Ovary (tissue), 9 donors: ENCODE results near the gene MAD1L1. TPM values are rescaled to one million over a fixed set of nuclear protein-coding genes. Genes with fewer than 3 reads are reported as not detected.

Source experiments
- DNase-seq, 5 donors: peaks; one replicate each; pipeline ENCODE4 v3.0.0-alpha.2; 2019 to 2020
- H3K27ac ChIP-seq, 2 donors: fragments of 200-600 bp; one replicate each; pipeline versions ENCODE4 v1.5.1 to v1.8.0; 2019 to 2022
- H3K27me3 ChIP-seq: fragments of 200-600 bp; one replicate; pipeline ENCODE4 v1.8.0; 2022
- H3K36me3 ChIP-seq: fragments of 200-600 bp; sonication (generic); one replicate; pipeline ENCODE4 v1.5.1; 2019
- H3K4me1 ChIP-seq: one replicate; pipeline ENCODE4 v1.8.1; 2013; ENCODE audit warnings: mild to moderate bottlenecking, moderate library complexity; ENCODE audit not compliant: insufficient read depth
- H3K4me3 ChIP-seq: fragments of 200-600 bp; sonication (generic); one replicate; pipeline ENCODE4 v1.5.1; 2017
- H3K9me3 ChIP-seq, 2 donors: fragments of 200-600 bp in 1 of 2; sonication (generic) in 1 of 2; one replicate each; pipeline versions ENCODE4 v1.5.1 to v1.8.1; 2013 to 2019; ENCODE audit warnings: mild to moderate bottlenecking in 1 of 2, moderate library complexity in 1 of 2
- CTCF ChIP-seq, 3 donors: fragments of 450-650 bp in 2 of 3; fragments of 200-600 bp in 1 of 3; IDR thresholded peaks; one replicate each; pipeline versions ENCODE4 v1.5.1 to v1.8.0; 2016 to 2022; ENCODE audit warnings: antibody characterized with exemption in 3 of 3, mild to moderate bottlenecking in 1 of 3
- EP300 ChIP-seq: sonication (generic); formaldehyde crosslinking; IDR thresholded peaks from one replicate; pipeline ENCODE4 v1.6.1; 2017; ENCODE audit warnings: antibody characterized with exemption
- POLR2A ChIP-seq: fragments of 450-650 bp; IDR thresholded peaks from one replicate; pipeline ENCODE4 v1.6.1; 2017; ENCODE audit warnings: antibody characterized with exemption, mild to moderate bottlenecking, moderate library complexity
- WGBS, 3 donors: extraction: QIAGEN DNeasy Blood & Tissue Kit in 1 of 3; methylation state at CpG; one replicate each; pipeline versions ENCODE4 v1.1.5 to v1.1.7; 2013 to 2017; 5-methylcytosine and 5-hydroxymethylcytosine counted together
- intact Hi-C, 4 donors: fragments of 100-400 bp; cut with DNase I; formaldehyde crosslinking; loops; one replicate each; pipeline versions ENCODE4 v1.11.0 to v1.15.1; 2022 to 2023
- polyA plus RNA-seq, 2 donors: library from polyadenylated mRNA; stranded (reverse); fragments of 200-250 nt in 1 of 2; fragments of 350-450 nt in 1 of 2; fragmentation: Illumina TruSeq in 1 of 2; extraction: RNeasy Lipid Tissue Mini Kit (QIAGEN cat#74804) in 1 of 2; gene quantifications; one replicate each; pipeline ENCODE4 v1.2.3, GENCODE V29; 2013 to 2014
- total RNA-seq, 7 donors: library from RNA; depleted of rRNA in 2 of 7; stranded (reverse); fragments of >200 nt in 2 of 7; fragmentation: NEBNext Ultra II Directional in 3 of 7; extraction: Animal tissue kit (Norgen Biotek cat#: 25700) in 3 of 7; gene quantifications; one replicate each; pipeline versions ENCODE4 v1.1.0 to v1.2.4, GENCODE V29; 2016 to 2023
- donor health status: DM: no; HTN: no; CAD: no; lungs with moderate emphysema.
- donor health status: DM: no; HTN: no; CAD: no.
- donor health status: Bipolar disorder and iron deficiency.
- donor health status: DM: yes; HTN: yes; CAD: no.
- donor health status: DM: no; HTN: no; CAD: no.
- donor health status: DM: yes; HTN: yes; CAD: no.

The MAD1L1 gene
- total and polyA plus RNA-seq, 9 donors = 5.9 to 36.6 (median 22.8) TPM

GRCh38 chr7:1967512-1968396 is 265.0 kb downstream of the MAD1L1 start:
- 95 to 97% (median 97%) methylated on average over 45 of the region's 45 CpGs for WGBS, 3 donors
- no peak for DNase-seq
- H3K27me3 ChIP-seq = no peaks in the 10 kb centered on the region

GRCh38 chr7:1966631-1967200 is 266.0 kb downstream of the MAD1L1 start:
- 88 to 91% (median 90%) methylated on average over 26 of the region's 26 CpGs for WGBS, 3 donors
- intact Hi-C loops = no loop called here
- H3K4me1 ChIP-seq = no peaks in the 10 kb centered on the region
- no peak for DNase-seq
- no peak overlapping the region for H3K4me3 ChIP-seq
- no peaks in the 10 kb centered on the region for H3K27me3 ChIP-seq
- H3K27ac ChIP-seq = no peak overlapping the region
- TF ChIP-seq EP300 (no peak), CTCF (IDR thresholded peaks at IDR 0.05) (no peak), POLR2A (no peak)
- H3K9me3 ChIP-seq = no peaks in the 10 kb centered on the region
- H3K36me3 ChIP-seq = no peaks in the 10 kb centered on the region

More at GRCh38 chr7:1967512-1968396, 265.0 kb downstream of the MAD1L1 start:
- H3K9me3 ChIP-seq = no peaks in the 10 kb centered on the region
- H3K27ac ChIP-seq = no peak overlapping the region
- intact Hi-C loops = no loop called here
- H3K4me1 ChIP-seq = no peaks in the 10 kb centered on the region
- H3K4me3 ChIP-seq = no peak overlapping the region
- no peaks in the 10 kb centered on the region for H3K36me3 ChIP-seq
- TF ChIP-seq EP300 (no peak), CTCF (IDR thresholded peaks at IDR 0.05) (no peak), POLR2A (no peak)

- Histone ChIP-seq H3K27me3 (no peaks in the 10 kb centered on the region), H3K9me3 (no peaks in the 10 kb centered on the region), H3K4me1 (no peaks in the 10 kb centered on the region), H3K36me3 (no peaks in the 10 kb centered on the region), H3K4me3 (no peak overlapping the region), H3K27ac (no peak overlapping the region)
- no peak for DNase-seq
- TF ChIP-seq CTCF (IDR thresholded peaks at IDR 0.05) (no peak), EP300 (no peak)
- WGBS, 3 donors = 88 to 96% (median 94%) methylated on average over 26 of the region's 26 CpGs
- intact Hi-C loops = no loop called here
Observed at GRCh38 chr7:1965579-1966294, 267.0 kb downstream of the MAD1L1 start.

GRCh38 chr7:1964913-1965578 is 267.7 kb downstream of the MAD1L1 start:
- intact Hi-C loops = no loop called here
- Histone ChIP-seq H3K27me3 (no peaks in the 10 kb centered on the region), H3K36me3 (no peaks in the 10 kb centered on the region), H3K4me1 (no peaks in the 10 kb centered on the region), H3K4me3 (no peak overlapping the region), H3K9me3 (no peaks in the 10 kb centered on the region), H3K27ac (no peak overlapping the region)
- 91 to 93% (median 92%) methylated on average over 25 of the region's 25 CpGs for WGBS, 3 donors
- DNase-seq = no peak
- TF ChIP-seq EP300 = no peak
- TF ChIP-seq POLR2A = no peak
- no peak for TF ChIP-seq CTCF (IDR thresholded peaks at IDR 0.05)
